ENCODE measurements around the gene SWAP70. TPM values are rescaled to one million over a fixed set of nuclear protein-coding genes. Genes with fewer than 3 reads are reported as not detected.

SWAP70 gene
- total and polyA plus RNA-seq, 2 of the 13 experiments (the other 11 are each of a cell fraction or from before 2014, with no cell fraction given) = 4.6 to 8.7 TPM

DNA sequence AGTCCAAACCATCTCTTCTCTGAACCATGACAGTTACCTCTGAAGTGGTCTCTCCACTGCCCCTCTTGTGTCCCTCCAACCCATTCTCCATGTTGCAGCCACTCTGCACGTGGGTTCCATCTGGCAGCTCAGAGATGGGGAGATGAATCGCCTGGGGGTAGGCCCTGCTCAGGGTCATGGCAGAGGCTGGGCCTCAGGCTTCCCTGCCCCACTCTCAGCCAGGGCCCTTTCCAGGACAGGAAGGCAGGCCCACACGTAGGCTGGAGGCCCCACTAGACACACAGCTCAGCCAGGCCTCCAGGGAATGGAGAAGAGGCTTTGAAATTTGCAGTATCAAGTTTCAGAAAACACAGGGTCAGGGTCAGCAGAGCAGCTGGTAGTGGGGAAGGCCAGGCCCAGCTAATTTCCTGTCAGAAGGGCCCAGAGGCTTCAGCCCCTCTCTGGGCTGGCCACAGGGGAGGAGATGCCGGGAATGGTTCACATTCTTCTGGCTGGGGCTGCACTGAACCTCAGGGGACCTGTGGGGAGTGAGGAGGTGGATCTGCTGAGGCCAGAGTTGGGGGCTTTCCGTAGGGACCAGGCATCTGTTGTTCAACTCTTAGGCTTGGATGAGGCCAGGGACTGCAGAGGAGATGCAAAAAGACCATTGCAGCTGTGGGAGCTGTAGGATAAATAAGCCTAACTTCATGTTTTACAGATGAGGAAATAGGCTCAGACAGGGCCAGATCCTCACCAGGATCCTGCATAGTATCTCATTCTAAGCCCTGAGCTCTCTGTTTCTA, 101.6 kb downstream of the SWAP70 start (continued):
- no peak for TF ChIP-seq ZNF615 (CRISPR knock-in tag; IDR thresholded peaks at IDR 0.05; ENCODE audit: borderline replicate concordance)
- TF ChIP-seq CREB1 (IDR thresholded peaks at IDR 0.05) = no peak
- TF ChIP-seq CREB1 (CRISPR knock-in tag; IDR thresholded peaks at IDR 0.05) = no peak
- peak; percentile 93; the same call in 1 of the 2 replicates for TF ChIP-seq ZNF331 (CRISPR knock-in tag; IDR thresholded peaks at IDR 0.05)
- TF ChIP-seq ZBTB8A (CRISPR knock-in tag; IDR thresholded peaks at IDR 0.05; ENCODE audit: borderline replicate concordance, low read depth) = no peak
- TF ChIP-seq ZNF432 (CRISPR knock-in tag; IDR thresholded peaks at IDR 0.05; ENCODE audit: borderline replicate concordance) = no peak
- peak; percentile 85; the same call in 1 of the 2 replicates for TF ChIP-seq ZNF746 (CRISPR knock-in tag; IDR thresholded peaks at IDR 0.05)
- TF ChIP-seq ZNF749 (CRISPR knock-in tag; IDR thresholded peaks at IDR 0.05; ENCODE audit: borderline replicate concordance) = no peak
- peak; percentile 53; the same call in 1 of the 2 replicates for TF ChIP-seq ARNT2 (CRISPR knock-in tag; IDR thresholded peaks at IDR 0.05; ENCODE audit: low read depth)
- no peak for TF ChIP-seq NFIC (IDR thresholded peaks at IDR 0.05; ENCODE audit: low read length)
- peak; percentile 65; the same call in 1 of the 2 replicates for TF ChIP-seq ZFP36L1 (CRISPR knock-in tag; IDR thresholded peaks at IDR 0.05)
- TF ChIP-seq, protein P1, sequence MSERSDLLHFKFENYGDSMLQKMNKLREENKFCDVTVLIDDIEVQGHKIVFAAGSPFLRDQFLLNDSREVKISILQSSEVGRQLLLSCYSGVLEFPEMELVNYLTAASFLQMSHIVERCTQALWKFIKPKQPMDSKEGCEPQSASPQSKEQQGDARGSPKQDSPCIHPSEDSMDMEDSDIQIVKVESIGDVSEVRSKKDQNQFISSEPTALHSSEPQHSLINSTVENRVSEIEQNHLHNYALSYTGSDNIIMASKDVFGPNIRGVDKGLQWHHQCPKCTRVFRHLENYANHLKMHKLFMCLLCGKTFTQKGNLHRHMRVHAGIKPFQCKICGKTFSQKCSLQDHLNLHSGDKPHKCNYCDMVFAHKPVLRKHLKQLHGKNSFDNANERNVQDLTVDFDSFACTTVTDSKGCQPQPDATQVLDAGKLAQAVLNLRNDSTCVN (CRISPR knock-in tag; IDR thresholded peaks at IDR 0.05; ENCODE audit: borderline replicate concordance) = peak; percentile 57; the same call in 1 of the 2 replicates
- TF ChIP-seq KDM5A (IDR thresholded peaks at IDR 0.05; ENCODE audit: borderline replicate concordance, low read length) = no peak
- TF ChIP-seq, protein P2, sequence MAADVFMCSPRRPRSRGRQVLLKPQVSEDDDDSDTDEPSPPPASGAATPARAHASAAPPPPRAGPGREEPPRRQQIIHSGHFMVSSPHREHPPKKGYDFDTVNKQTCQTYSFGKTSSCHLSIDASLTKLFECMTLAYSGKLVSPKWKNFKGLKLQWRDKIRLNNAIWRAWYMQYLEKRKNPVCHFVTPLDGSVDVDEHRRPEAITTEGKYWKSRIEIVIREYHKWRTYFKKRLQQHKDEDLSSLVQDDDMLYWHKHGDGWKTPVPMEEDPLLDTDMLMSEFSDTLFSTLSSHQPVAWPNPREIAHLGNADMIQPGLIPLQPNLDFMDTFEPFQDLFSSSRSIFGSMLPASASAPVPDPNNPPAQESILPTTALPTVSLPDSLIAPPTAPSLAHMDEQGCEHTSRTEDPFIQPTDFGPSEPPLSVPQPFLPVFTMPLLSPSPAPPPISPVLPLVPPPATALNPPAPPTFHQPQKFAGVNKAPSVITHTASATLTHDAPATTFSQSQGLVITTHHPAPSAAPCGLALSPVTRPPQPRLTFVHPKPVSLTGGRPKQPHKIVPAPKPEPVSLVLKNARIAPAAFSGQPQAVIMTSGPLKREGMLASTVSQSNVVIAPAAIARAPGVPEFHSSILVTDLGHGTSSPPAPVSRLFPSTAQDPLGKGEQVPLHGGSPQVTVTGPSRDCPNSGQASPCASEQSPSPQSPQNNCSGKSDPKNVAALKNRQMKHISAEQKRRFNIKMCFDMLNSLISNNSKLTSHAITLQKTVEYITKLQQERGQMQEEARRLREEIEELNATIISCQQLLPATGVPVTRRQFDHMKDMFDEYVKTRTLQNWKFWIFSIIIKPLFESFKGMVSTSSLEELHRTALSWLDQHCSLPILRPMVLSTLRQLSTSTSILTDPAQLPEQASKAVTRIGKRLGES (CRISPR knock-in tag; IDR thresholded peaks at IDR 0.05; ENCODE audit: borderline replicate concordance) = no peak
- TF ChIP-seq, protein P3, sequence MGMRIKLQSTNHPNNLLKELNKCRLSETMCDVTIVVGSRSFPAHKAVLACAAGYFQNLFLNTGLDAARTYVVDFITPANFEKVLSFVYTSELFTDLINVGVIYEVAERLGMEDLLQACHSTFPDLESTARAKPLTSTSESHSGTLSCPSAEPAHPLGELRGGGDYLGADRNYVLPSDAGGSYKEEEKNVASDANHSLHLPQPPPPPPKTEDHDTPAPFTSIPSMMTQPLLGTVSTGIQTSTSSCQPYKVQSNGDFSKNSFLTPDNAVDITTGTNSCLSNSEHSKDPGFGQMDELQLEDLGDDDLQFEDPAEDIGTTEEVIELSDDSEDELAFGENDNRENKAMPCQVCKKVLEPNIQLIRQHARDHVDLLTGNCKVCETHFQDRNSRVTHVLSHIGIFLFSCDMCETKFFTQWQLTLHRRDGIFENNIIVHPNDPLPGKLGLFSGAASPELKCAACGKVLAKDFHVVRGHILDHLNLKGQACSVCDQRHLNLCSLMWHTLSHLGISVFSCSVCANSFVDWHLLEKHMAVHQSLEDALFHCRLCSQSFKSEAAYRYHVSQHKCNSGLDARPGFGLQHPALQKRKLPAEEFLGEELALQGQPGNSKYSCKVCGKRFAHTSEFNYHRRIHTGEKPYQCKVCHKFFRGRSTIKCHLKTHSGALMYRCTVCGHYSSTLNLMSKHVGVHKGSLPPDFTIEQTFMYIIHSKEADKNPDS (CRISPR knock-in tag; IDR thresholded peaks at IDR 0.05) = no peak
- TF ChIP-seq, protein P4, sequence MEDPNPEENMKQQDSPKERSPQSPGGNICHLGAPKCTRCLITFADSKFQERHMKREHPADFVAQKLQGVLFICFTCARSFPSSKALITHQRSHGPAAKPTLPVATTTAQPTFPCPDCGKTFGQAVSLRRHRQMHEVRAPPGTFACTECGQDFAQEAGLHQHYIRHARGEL (CRISPR knock-in tag; IDR thresholded peaks at IDR 0.05) = no peak
- TF ChIP-seq, protein P5, sequence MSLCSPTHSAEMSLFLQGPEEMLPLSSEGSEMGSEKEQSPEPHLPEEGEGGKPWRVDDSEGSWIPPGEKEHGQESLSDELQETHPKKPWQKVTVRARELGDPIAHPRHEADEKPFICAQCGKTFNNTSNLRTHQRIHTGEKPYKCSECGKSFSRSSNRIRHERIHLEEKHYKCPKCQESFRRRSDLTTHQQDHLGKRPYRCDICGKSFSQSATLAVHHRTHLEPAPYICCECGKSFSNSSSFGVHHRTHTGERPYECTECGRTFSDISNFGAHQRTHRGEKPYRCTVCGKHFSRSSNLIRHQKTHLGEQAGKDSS (CRISPR knock-in tag; IDR thresholded peaks at IDR 0.05; ENCODE audit: borderline replicate concordance, low read depth) = peak; percentile 76; the same call in 1 of the 2 replicates
- TF ChIP-seq, protein P6, sequence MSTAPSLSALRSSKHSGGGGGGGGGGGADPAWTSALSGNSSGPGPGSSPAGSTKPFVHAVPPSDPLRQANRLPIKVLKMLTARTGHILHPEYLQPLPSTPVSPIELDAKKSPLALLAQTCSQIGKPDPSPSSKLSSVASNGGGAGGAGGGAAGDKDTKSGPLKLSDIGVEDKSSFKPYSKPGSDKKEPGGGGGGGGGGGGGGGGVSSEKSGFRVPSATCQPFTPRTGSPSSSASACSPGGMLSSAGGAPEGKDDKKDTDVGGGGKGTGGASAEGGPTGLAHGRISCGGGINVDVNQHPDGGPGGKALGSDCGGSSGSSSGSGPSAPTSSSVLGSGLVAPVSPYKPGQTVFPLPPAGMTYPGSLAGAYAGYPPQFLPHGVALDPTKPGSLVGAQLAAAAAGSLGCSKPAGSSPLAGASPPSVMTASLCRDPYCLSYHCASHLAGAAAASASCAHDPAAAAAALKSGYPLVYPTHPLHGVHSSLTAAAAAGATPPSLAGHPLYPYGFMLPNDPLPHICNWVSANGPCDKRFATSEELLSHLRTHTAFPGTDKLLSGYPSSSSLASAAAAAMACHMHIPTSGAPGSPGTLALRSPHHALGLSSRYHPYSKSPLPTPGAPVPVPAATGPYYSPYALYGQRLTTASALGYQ (CRISPR knock-in tag; IDR thresholded peaks at IDR 0.05) = peak; percentile 89
- no peak for TF ChIP-seq PLRG1 (conservative IDR thresholded peaks at IDR 0.05)
